A673 (cell line): ENCODE data around the gene EIF3K. TPM values are rescaled to one million over a fixed set of nuclear protein-coding genes. Genes with fewer than 3 reads are reported as not detected.
"Not testable (repeated sequence)": the region's sequence is repeated elsewhere in the genome, so short reads cannot be mapped to it uniquely, and the experiment has no call there.

ENCODE experiments used
- BruUV-seq: library from RNA; stranded (reverse); fragments of 400-500 nt; replicated peaks from 2 replicates; lab custom pipeline; 2021; lab: Mats Ljungman, UMichigan
- CTCF ChIA-PET: fragments of 300-600 bp; sonication (Branson Sonifier 250); formaldehyde crosslinking; loops from one replicate; lab custom pipeline; 2022; ENCODE audit warnings: antibody characterized with exemption; lab: Charles Lee
- POLR2A ChIA-PET: fragments of 300-600 bp; sonication (Branson Sonifier 250); formaldehyde crosslinking; loops from one replicate; lab custom pipeline; 2022; ENCODE audit warnings: antibody characterized with exemption; ENCODE audit not compliant: low non-redundant PET; lab: Charles Lee
- DNase-seq: peaks from one replicate; pipeline ENCODE4 v3.0.0-alpha.2; 2015; ENCODE audit warnings: low spot score
- H3K27ac ChIP-seq: fragments of 200-600 bp; sonication (generic); 2 replicates; pipeline ENCODE4 v1.5.1; 2016; ENCODE audit warnings: mixed run types, low read depth, mild to moderate bottlenecking, mixed read lengths, antibody characterized with exemption, low read length; ENCODE audit not compliant: poor library complexity, severe bottlenecking
- H3K27me3 ChIP-seq: fragments of 200-600 bp; sonication (generic); replicated peaks from 2 replicates; pipeline ENCODE4 v1.6.1; 2017; ENCODE audit warnings: mixed run types, low read depth, mild to moderate bottlenecking, mixed read lengths, antibody characterized with exemption, low read length; ENCODE audit not compliant: insufficient read depth, poor library complexity
- H3K36me3 ChIP-seq: fragments of 200-600 bp; sonication (generic); 2 replicates; pipeline ENCODE4 v1.6.1; 2016; ENCODE audit warnings: mixed run types, mild to moderate bottlenecking, mixed read lengths, antibody characterized with exemption, low read length; ENCODE audit not compliant: insufficient read depth, poor library complexity, severe bottlenecking
- H3K4me1 ChIP-seq: fragments of 200-600 bp; sonication (generic); 2 replicates; pipeline ENCODE4 v1.6.1; 2017; ENCODE audit warnings: mixed run types, mild to moderate bottlenecking, mixed read lengths, antibody characterized with exemption, low read length; ENCODE audit not compliant: insufficient read depth, poor library complexity, severe bottlenecking
- H3K4me3 ChIP-seq: fragments of 200-600 bp; sonication (generic); 2 replicates; pipeline ENCODE4 v1.5.1; 2016; ENCODE audit warnings: low read depth, mixed run types, mild to moderate bottlenecking, mixed read lengths, low read length; ENCODE audit not compliant: poor library complexity, severe bottlenecking
- H3K9me3 ChIP-seq: fragments of 200-600 bp; sonication (generic); 2 replicates; pipeline ENCODE4 v1.6.1; 2016; ENCODE audit warnings: mixed run types, low read depth, mild to moderate bottlenecking, mixed read lengths, antibody characterized with exemption, low read length; ENCODE audit not compliant: poor library complexity, severe bottlenecking
- CTCF ChIP-seq: fragments of 300-800, 200-600 bp; sonication (generic); conservative IDR thresholded peaks from 2 replicates; pipeline ENCODE4 v1.5.1; 2017; ENCODE audit warnings: low read depth, mild to moderate bottlenecking, antibody characterized with exemption, low read length, moderate library complexity, mixed read lengths
- EZH2 ChIP-seq: fragments of 200-600 bp; sonication (generic); IDR thresholded peaks from 2 replicates; pipeline ENCODE4 v1.6.1; 2017; ENCODE audit warnings: borderline replicate concordance, low read depth, mild to moderate bottlenecking, mixed read lengths, antibody characterized with exemption, low read length; ENCODE audit not compliant: poor library complexity, severe bottlenecking
- intact Hi-C: fragments of 100-400 bp; cut with micrococcal nuclease; formaldehyde crosslinking; loops from one replicate; pipeline ENCODE4 v1.10.0; 2022; ENCODE audit not compliant: unreplicated experiment
- total RNA-seq: library from RNA; stranded (reverse); gene quantifications from 2 replicates; pipeline ENCODE4 v1.2.3, GENCODE V29; 2021

EIF3K gene
- total RNA-seq, 1 experiment from 2014 or later = 316 TPM

DNA sequence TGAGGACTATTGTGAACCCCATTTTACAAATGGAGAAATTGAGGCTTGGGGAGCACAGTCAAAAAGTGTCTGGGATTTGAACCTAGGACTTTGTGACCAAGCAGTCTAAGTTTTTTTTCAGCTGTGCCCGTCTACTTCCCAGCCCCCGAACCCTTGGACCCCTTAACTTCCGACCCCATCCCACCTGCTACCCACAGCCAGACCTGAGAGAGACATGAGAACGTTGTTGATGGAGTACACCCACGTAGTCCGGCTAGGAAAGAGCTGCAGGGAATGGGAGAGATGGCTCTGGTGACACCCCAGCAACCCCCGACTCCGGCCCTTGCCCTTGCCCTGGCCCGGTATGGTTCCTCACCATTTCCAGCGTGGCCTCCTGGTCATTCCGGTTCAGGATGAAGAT is 19.3 kb upstream of the EIF3K start:
- BruUV-seq = no TSS peak

DNA sequence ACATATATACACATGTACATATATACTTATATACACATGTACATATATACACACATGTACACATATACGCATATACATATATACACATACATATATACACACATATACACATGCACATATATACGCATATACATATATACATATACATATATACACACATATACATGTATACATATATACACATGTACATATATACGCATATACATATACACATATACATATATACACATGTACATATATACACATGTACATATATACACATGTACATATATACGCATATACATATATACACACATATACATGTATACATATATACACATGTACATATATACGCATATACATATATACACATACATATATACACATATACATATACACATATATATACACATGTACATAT is 16.1 kb upstream of the EIF3K start:
- H3K4me3 ChIP-seq, intact Hi-C loops, POLR2A ChIA-PET, DNase-seq, H3K4me1 ChIP-seq, CTCF ChIA-PET, H3K9me3 ChIP-seq, H3K36me3 ChIP-seq, H3K27me3 ChIP-seq, BruUV-seq, H3K27ac ChIP-seq: not testable (repeated sequence)

More for the DNA sequence above, 19.3 kb upstream of the EIF3K start:
- DNase-seq = no peak
- TF ChIP-seq CTCF (no peak), EZH2 (no peak)
- no peak overlapping the region for H3K27ac ChIP-seq
- no peaks in the 10 kb centered on the region for H3K9me3 ChIP-seq
- no peaks in the 10 kb centered on the region for H3K27me3 ChIP-seq
- intact Hi-C loops = no loop called here
- H3K36me3 ChIP-seq = no peaks in the 10 kb centered on the region
- POLR2A ChIA-PET = no interaction called here
- H3K4me1 ChIP-seq = no peaks in the 10 kb centered on the region
- CTCF ChIA-PET = no interaction called here
- H3K4me3 ChIP-seq = no peak overlapping the region

DNA sequence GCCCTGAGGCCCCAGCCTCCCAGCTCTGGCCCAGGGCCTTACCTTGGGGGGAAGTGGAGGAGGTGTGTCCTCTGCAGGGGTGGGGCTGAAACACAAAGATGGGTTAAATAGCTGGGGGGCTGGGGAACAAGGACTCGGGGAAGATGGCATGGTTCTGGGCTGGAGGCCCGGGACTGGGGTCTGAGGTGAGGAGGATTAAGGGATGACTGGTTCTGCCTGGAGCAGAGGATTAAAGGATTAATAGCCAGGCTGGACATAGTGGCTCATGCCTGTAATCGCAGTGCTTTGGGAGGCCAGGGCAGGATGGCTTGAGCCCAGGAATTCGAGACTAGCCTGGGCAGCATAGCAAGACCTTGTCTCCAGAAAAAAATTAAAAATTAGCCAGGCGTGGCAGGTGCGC is 12.9 kb upstream of the EIF3K start:
- Histone ChIP-seq H3K36me3 (no peaks in the 10 kb centered on the region), H3K4me3 (no peak overlapping the region), H3K27me3 (no peaks in the 10 kb centered on the region), H3K27ac (no peak overlapping the region), H3K4me1 (no peaks in the 10 kb centered on the region), H3K9me3 (no peaks in the 10 kb centered on the region)
- intact Hi-C loops = no loop called here
- DNase-seq = no peak
- ChIA-PET POLR2A (no interaction called here), CTCF (no interaction called here)
- TF ChIP-seq CTCF (no peak), EZH2 (no peak)
- no TSS peak for BruUV-seq

DNA sequence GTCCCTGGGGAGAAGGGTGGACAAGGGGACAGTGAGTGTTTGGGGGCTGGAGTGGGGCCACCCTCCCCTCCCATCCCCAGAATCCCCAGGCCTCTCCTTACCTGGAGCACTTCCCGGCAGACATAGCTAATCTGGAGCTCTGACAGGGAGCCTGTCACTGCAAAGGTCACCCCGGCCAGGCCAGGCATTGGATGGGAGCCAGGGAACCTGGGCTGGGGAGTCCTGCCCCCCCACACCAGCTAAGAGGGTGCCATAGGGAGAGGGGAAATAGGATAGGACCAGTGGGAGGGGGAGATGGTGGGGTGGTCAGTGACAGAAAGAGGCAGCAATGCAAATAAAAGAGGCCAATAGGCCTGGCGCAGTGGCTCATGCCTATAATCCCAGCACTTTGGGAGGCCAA is 4.7 kb upstream of the EIF3K start:
- Histone ChIP-seq H3K4me3 (no peak overlapping the region), H3K4me1 (peaks cover 7% of the 10 kb centered on the region), H3K36me3 (no peaks in the 10 kb centered on the region), H3K27me3 (no peaks in the 10 kb centered on the region), H3K27ac (no peak overlapping the region), H3K9me3 (no peaks in the 10 kb centered on the region)
- ChIA-PET CTCF (no interaction called here), POLR2A (interaction anchor here (0.6 to 0.7 kb wide), 2 partner anchors 33 to 56 kb away, joined by 3 to 8 read pairs; partner anchors contain the start of gene ACTN4)
- no peak for DNase-seq
- intact Hi-C loops = no loop called here
- no TSS peak for BruUV-seq
- TF ChIP-seq CTCF (no peak), EZH2 (no peak)
